Pancreas (tissue), 10 donors: ENCODE results near the gene OSBPL10. TPM values are rescaled to one million over a fixed set of nuclear protein-coding genes. Genes with fewer than 3 reads are reported as not detected.

Experiments used
- ATAC-seq, 4 donors: fragments of 200-7000 bp; cut with Tn5 transposase; one replicate each; pipeline versions ENCODE4 v1.8.0 to v1.9.1; 2020; ENCODE audit warnings: mild to moderate bottlenecking in 4 of 4, moderate library complexity in 4 of 4
- DNase-seq, 6 donors: peaks; one replicate each; pipeline ENCODE4 v3.0.0-alpha.2; 2020
- FAIRE-seq: peaks from 2 replicates; lab custom pipeline; 2012; peaks lifted over from hg19 to GRCh38; lab: Jason Lieb, UNC
- H3K27ac ChIP-seq, 4 donors: fragments of 200-600 bp; sonication (generic); 1 replicate in 3 of 4; 2 replicates in 1 of 4; pipeline versions ENCODE4 v1.5.0 to v1.8.0; 2020
- H3K27me3 ChIP-seq, 4 donors: fragments of 200-600 bp; one replicate each; pipeline ENCODE4 v1.8.0; 2021
- H3K36me3 ChIP-seq, 3 donors: fragments of 200-600 bp; sonication (generic) in 1 of 3; one replicate each; pipeline versions ENCODE4 v1.5.0 to v1.8.0; 2020 to 2021
- H3K4me1 ChIP-seq, 3 donors: fragments of 200-600 bp; one replicate each; pipeline ENCODE4 v1.8.0; 2021
- H3K4me3 ChIP-seq, 4 donors: fragments of 200-600 bp; sonication (generic) in 2 of 4; one replicate each; pipeline versions ENCODE4 v1.5.0 to v1.8.0; 2020 to 2021
- H3K9me3 ChIP-seq, 4 donors: fragments of 200-600 bp; one replicate each; pipeline ENCODE4 v1.8.0; 2021
- CTCF ChIP-seq, 4 donors: fragments of 200-600 bp; sonication (generic) in 3 of 4; IDR thresholded peaks; one replicate each; pipeline versions ENCODE4 v1.5.0 to v1.8.0; 2021; ENCODE audit warnings: antibody characterized with exemption in 4 of 4
- WGBS, 2 donors: extraction: QIAGEN DNeasy Blood & Tissue Kit; methylation state at CpG; one replicate each; pipeline ENCODE4 v1.1.7; 2013; 5-methylcytosine and 5-hydroxymethylcytosine counted together
- intact Hi-C, 3 donors: fragments of 100-400 bp; cut with DNase I; formaldehyde crosslinking; loops; one replicate each; pipeline versions ENCODE4 v1.11.1 to v1.14.2; 2022
- polyA plus RNA-seq, 2 donors: library from polyadenylated mRNA; stranded (reverse); fragments of 200-250 nt; gene quantifications; one replicate each; pipeline ENCODE4 v1.2.3, GENCODE V29; 2013
- total RNA-seq, 6 donors: library from RNA; stranded (reverse); fragmentation: NEBNext Ultra II Directional in 4 of 6; extraction: Animal tissue kit (Norgen Biotek cat#: 25700) in 4 of 6; gene quantifications; one replicate each; pipeline versions ENCODE4 v1.2.1 to v1.2.4, GENCODE V29; 2021 to 2023
- donor health status: healthy with polysubstance abuse.
- donor health status: DM: no; HTN: no; CAD: no; lungs with moderate emphysema.
- donor health status: DM: no; HTN: no; CAD: no.
- donor health status: control.
- donor health status: control.
- donor health status: Bipolar disorder and iron deficiency.
- donor health status: DM: yes; HTN: yes; CAD: no.
- donor health status: DM: no; HTN: no; CAD: no.
- donor health status: DM: no; HTN: no; CAD: no.
- donor health status: DM: yes; HTN: yes; CAD: no.

OSBPL10 gene
- total and polyA plus RNA-seq, 8 donors: 0.57 to 4.0 (median 2.2) TPM

- ATAC-seq (no peak), DNase-seq (no peak), FAIRE-seq (no peak)
- Histone ChIP-seq H3K4me1 (no peaks in the 10 kb centered on the region), H3K27ac (no peak overlapping the region), H3K36me3 (no peaks in the 10 kb centered on the region), H3K4me3 (no peak overlapping the region), H3K27me3 (no peaks in the 10 kb centered on the region), H3K9me3 (no peaks in the 10 kb centered on the region)
- TF ChIP-seq CTCF (IDR thresholded peaks at IDR 0.05): no peak
- WGBS, 2 donors: 87 to 88% methylated on average over 2 of the region's 2 CpGs
- intact Hi-C loops: no loop called here
Measured at GRCh38 chr3:31953636-31954035, 27.4 kb downstream of the OSBPL10 start.

DNA sequence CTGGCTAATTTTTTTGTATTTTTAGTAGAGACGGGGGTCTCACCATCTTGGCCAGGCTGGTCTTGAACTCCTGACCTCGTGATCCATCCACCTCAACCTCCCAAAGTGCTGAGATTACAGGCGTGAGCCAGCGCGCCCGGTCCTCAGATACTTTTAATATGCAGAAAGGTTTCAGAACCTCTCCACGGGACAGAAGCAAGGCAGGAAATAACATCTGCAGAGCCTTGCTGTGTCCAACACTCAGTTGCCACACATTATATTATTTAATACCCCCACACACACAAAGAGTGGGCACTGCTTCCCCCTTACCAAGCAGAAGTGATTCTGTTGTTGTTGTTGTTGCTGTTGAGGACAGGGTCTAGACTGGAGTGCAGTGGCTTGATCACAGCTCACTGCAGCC lies 28.0 kb downstream of the OSBPL10 start:
- no peak for ATAC-seq
- WGBS, 2 donors: 84 to 92% methylated on average over 7 of the region's 7 CpGs

DNA sequence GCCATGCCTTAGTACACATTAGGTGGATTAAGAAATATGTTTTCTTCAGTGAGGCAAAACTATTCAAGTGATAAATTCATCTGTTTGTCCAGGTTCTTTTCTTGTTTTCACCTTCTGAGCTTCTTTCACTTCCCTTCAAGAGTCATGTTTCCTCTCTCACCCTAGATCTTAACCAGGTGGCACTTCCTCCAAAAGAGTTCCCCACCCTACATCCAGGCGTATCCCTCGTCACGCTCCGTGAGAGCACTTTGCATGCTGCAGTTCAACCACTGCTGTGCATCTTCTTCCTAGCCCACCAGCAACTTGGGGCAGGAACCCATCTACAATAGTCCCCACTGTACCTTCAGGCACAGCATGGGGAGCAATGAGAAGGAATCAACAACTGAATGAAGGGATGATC lies 28.9 kb downstream of the OSBPL10 start:
- no peak for FAIRE-seq
- TF ChIP-seq CTCF (IDR thresholded peaks at IDR 0.05): no peak
- DNase-seq: no peak
- H3K27me3 ChIP-seq: no peaks in the 10 kb centered on the region
- no peaks in the 10 kb centered on the region for H3K36me3 ChIP-seq
- no peak overlapping the region for H3K4me3 ChIP-seq
- WGBS, 2 donors: 90 to 96% methylated on average over 4 of the region's 4 CpGs
- intact Hi-C loops: no loop called here
- no peak overlapping the region for H3K27ac ChIP-seq
- ATAC-seq: no peak
- H3K9me3 ChIP-seq: no peaks in the 10 kb centered on the region
- no peaks in the 10 kb centered on the region for H3K4me1 ChIP-seq

More for the DNA sequence above, 28.0 kb downstream of the OSBPL10 start:
- FAIRE-seq (no peak), DNase-seq (no peak)
- TF ChIP-seq CTCF (IDR thresholded peaks at IDR 0.05): no peak
- H3K9me3 ChIP-seq: no peaks in the 10 kb centered on the region
- no peaks in the 10 kb centered on the region for H3K36me3 ChIP-seq
- H3K4me1 ChIP-seq: no peaks in the 10 kb centered on the region
- intact Hi-C loops: no loop called here
- no peaks in the 10 kb centered on the region for H3K27me3 ChIP-seq
- no peak overlapping the region for H3K4me3 ChIP-seq
- H3K27ac ChIP-seq: no peak overlapping the region

DNA sequence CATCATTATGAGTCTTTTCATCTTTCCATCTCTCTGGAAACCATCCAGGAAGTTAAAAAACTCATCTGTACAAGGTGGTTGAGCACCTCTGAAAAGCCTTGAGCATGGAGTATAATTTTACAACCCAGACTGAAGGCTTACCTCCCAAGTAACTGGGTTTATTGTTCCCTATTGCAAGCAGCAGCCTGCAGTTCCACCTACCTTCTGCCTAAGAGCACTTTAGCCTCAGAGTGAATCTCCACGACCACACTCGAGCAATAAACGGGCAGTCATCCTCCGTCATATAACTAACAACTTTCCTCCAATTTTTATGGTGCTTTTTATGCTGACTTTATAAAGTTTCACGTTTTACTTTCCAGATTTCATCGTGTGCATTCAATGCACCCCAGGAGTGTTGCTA lies 32.8 kb downstream of the OSBPL10 start:
- ATAC-seq: no peak
- no peak for TF ChIP-seq CTCF (IDR thresholded peaks at IDR 0.05)
- FAIRE-seq: no peak
- Histone ChIP-seq H3K9me3 (no peaks in the 10 kb centered on the region), H3K36me3 (no peaks in the 10 kb centered on the region), H3K4me1 (no peaks in the 10 kb centered on the region), H3K27ac (no peak overlapping the region), H3K27me3 (no peaks in the 10 kb centered on the region), H3K4me3 (no peak overlapping the region)
- DNase-seq: no peak
- intact Hi-C loops: no loop called here
- WGBS, 2 donors: 86 to 90% methylated on average over 6 of the region's 6 CpGs

DNA sequence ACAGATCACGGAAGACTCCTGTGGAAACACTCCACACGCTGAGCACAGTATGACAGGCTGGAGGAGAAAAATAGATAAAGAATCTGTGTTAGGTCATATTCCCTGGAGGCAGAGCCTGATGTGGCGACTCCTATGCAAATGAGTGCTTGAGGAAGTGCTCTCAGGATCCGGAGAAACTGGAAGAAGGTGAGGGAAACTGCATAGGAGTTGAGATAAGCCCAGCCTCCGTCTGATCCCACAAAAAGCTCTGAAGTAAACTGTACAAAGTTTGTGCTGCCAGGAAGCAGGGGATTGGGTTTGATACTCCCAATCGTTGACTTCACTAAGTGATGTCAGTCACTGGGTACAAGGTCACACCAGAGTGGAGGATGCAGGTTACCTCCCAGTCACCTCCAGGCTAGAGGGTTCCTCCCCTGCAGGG lies 33.4 kb downstream of the OSBPL10 start:
- H3K4me1 ChIP-seq: no peaks in the 10 kb centered on the region
- FAIRE-seq (no peak), DNase-seq (no peak), ATAC-seq (no peak)
- H3K27ac ChIP-seq: no peak overlapping the region
- 66 to 71% methylated on average over 6 of the region's 6 CpGs for WGBS, 2 donors
- H3K27me3 ChIP-seq: no peaks in the 10 kb centered on the region
- TF ChIP-seq CTCF (IDR thresholded peaks at IDR 0.05): no peak
- H3K36me3 ChIP-seq: no peaks in the 10 kb centered on the region
- H3K9me3 ChIP-seq: no peaks in the 10 kb centered on the region
- intact Hi-C loops: no loop called here
- H3K4me3 ChIP-seq: no peak overlapping the region
